A549 (cell line): ENCODE results near the gene C5orf58.

ENCODE experiments used
- CTCF ChIP-seq: fragments of >200 bp; sonication (Bioruptor Twin); formaldehyde crosslinking; IDR thresholded peaks from 3 replicates; pipeline ENCODE4 v1.5.1; 2016
- JUN ChIP-seq, 2 experiments: fragments of >200 bp; sonication (Bioruptor Twin); formaldehyde crosslinking; IDR thresholded peaks; 2 replicates in 1 of 2; 3 replicates in 1 of 2; pipeline ENCODE4 v1.6.1; 2016 to 2017
- RAD21 ChIP-seq, 2 experiments: fragments of >200 bp in 1 of 2; sonication (Bioruptor Twin) in 1 of 2; formaldehyde crosslinking in 1 of 2; IDR thresholded peaks in 1 of 2; conservative IDR thresholded peaks in 1 of 2; 2 replicates in 1 of 2; 3 replicates in 1 of 2; pipeline ENCODE4 v1.6.1; 2012 to 2018; ENCODE audit warnings: inconsistent platforms in 1 of 2
- USF2 ChIP-seq: fragments of 450-650 bp; IDR thresholded peaks from 2 replicates; pipeline ENCODE4 v1.6.1; 2014; ENCODE audit warnings: antibody characterized with exemption

GRCh38 chr5:170217831-170218230, 15.0 kb upstream of the C5orf58 start:
- TF ChIP-seq CTCF (no peak), JUN (IDR thresholded peaks at IDR 0.05) (no peak), USF2 (no peak), RAD21 (conservative IDR thresholded peaks at IDR 0.05 in 1 of 2, IDR thresholded peaks at IDR 0.05 in 1 of 2) (no peak)
